Activated T-helper 17 cell treated with anti-CD3 and anti-CD28 coated beads, Interleukin-2, amount 50 U/mL, for 72 hours (primary cell): ENCODE results near the gene IZUMO2. TPM values are rescaled to one million over a fixed set of nuclear protein-coding genes. Genes with fewer than 3 reads are reported as not detected.

ENCODE experiments used
- ATAC-seq: fragments of 150-1000 bp; cut with Tn5 transposase; replicated peaks from 2 replicates; pipeline ENCODE4 v1.10.0; 2021; ENCODE audit warnings: mild to moderate bottlenecking, moderate library complexity
- H3K27ac Mint-ChIP-seq: one replicate; pipeline ENCODE4 v1.8.0; 2022; ENCODE audit warnings: mixed read lengths
- H3K27me3 Mint-ChIP-seq: one replicate; pipeline ENCODE4 v1.8.0; 2022; ENCODE audit warnings: mixed read lengths
- H3K36me3 Mint-ChIP-seq: one replicate; pipeline ENCODE4 v1.8.0; 2022; ENCODE audit warnings: low read depth, mild to moderate bottlenecking, mixed read lengths
- H3K4me1 Mint-ChIP-seq: one replicate; pipeline ENCODE4 v1.8.0; 2022; ENCODE audit warnings: mixed read lengths
- H3K4me3 Mint-ChIP-seq: one replicate; pipeline ENCODE4 v1.8.0; 2022; ENCODE audit warnings: mild to moderate bottlenecking, mixed read lengths
- H3K9me3 Mint-ChIP-seq: one replicate; pipeline ENCODE4 v1.8.0; 2022; ENCODE audit warnings: mixed read lengths
- total RNA-seq, 2 donors: library from RNA; stranded (reverse); gene quantifications; one replicate each; pipeline ENCODE4 v1.2.3, GENCODE V29; 2022

The IZUMO2 gene
- total RNA-seq, 2 donors from 2014 or later = not detected

DNA sequence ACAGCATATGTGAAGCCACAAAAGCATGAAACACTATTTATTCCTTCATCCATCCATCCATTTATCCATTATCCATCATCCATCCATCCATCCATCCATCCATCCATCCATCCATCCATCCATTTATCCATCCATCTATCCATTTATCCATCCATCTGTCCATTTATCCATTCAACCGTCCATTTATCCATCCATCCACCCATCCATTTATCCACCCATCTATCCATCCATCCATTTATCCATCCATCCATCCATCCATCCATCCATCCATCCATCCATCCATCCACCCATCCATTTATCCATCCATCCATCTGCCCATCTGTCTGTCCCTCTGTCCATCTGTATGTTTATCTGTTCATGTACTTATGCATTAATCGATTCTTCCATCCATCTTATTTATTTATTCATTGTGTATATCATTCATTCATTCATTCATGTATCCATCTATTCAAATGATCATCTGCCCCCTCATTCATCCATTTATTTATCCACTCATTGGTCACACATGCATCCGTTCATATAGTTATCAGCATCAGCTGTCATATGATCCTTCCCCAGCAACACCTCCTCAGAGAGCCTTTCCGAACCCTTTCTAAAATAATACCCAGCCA is 33.3 kb upstream of the IZUMO2 start:
- no peaks in the 10 kb centered on the region for H3K36me3 Mint-ChIP-seq
- ATAC-seq = no peak
- peaks cover 42% of the 10 kb centered on the region for H3K27me3 Mint-ChIP-seq
- H3K27ac Mint-ChIP-seq = no peak overlapping the region
- no peaks in the 10 kb centered on the region for H3K9me3 Mint-ChIP-seq
- no peaks in the 10 kb centered on the region for H3K4me1 Mint-ChIP-seq
- H3K4me3 Mint-ChIP-seq = no peak overlapping the region

GRCh38 chr19:50195224-50195623 is 32.1 kb upstream of the IZUMO2 start:
- Mint-ChIP-seq H3K9me3 (no peaks in the 10 kb centered on the region), H3K27me3 (peaks cover 42% of the 10 kb centered on the region), H3K36me3 (no peaks in the 10 kb centered on the region), H3K4me1 (no peaks in the 10 kb centered on the region), H3K27ac (no peak overlapping the region), H3K4me3 (no peak overlapping the region)
- ATAC-seq = no peak

DNA sequence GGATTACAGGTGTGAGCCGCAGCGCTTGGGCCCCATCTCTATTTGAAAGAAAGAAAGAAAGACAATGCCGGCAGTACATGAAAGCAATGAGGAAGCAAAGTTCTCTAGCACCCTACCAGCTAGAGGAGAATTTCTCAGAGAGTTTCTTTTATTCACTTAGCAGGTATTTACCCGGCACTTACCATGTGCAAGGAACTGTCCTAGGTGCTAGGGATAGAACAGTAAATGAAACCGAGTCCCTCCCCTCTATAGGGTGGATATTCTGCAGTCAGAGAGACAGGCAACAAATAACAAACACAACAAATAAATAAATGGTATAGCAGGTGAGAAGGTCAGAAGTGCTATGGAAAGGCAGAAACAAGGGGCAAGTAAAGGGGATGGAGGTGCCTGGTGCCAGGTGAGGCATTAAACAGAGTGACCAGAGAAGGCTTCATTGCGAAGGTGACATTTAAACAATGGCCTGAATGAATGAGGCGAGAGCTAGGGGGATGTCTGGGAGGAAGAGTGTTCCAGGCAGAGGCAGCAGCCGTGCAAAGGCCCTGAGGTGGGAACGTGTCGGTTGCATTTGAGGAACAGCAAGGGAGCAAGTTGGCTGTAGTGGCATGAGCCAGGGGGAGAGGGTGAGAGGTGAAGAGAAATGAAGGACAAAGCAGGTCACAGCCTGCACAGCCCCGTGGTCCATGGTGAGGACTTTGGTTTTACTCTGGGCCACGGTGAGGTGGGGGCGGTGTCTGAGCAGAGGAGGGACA is 29.6 kb upstream of the IZUMO2 start:
- Mint-ChIP-seq H3K4me1 (no peaks in the 10 kb centered on the region), H3K4me3 (no peak overlapping the region), H3K36me3 (no peaks in the 10 kb centered on the region), H3K27ac (no peak overlapping the region), H3K27me3 (peaks cover 45% of the 10 kb centered on the region), H3K9me3 (no peaks in the 10 kb centered on the region)
- ATAC-seq = no peak

DNA sequence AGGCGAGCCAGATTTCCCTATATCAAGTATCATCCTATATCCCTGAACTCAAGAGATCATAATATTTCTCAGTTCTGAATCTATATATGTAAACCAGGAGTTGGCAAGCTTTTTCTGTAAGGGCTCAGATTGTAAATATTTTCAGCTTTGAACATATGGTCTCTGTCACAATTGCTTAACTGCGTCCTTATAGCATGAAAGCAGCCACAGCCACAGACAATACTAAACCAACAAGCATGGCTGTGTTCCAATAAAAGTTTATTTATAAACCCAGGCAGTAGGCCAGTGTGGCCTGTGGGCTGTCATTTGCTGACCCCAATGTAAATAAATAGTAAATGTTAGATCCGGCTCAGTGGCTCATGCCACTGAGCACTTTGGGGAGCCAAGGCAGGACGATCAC is 28.1 kb upstream of the IZUMO2 start:
- no peak for ATAC-seq
- no peak overlapping the region for H3K27ac Mint-ChIP-seq
- no peaks in the 10 kb centered on the region for H3K4me1 Mint-ChIP-seq
- H3K27me3 Mint-ChIP-seq = peaks cover 33% of the 10 kb centered on the region
- no peaks in the 10 kb centered on the region for H3K9me3 Mint-ChIP-seq
- H3K36me3 Mint-ChIP-seq = no peaks in the 10 kb centered on the region
- H3K4me3 Mint-ChIP-seq = no peak overlapping the region

GRCh38 chr19:50190439-50190891 is 27.4 kb upstream of the IZUMO2 start:
- Mint-ChIP-seq H3K9me3 (no peaks in the 10 kb centered on the region), H3K27me3 (peaks cover 27% of the 10 kb centered on the region), H3K27ac (no peak overlapping the region), H3K4me3 (no peak overlapping the region), H3K4me1 (no peaks in the 10 kb centered on the region), H3K36me3 (no peaks in the 10 kb centered on the region)
- no peak for ATAC-seq

GRCh38 chr19:50189331-50189730 is 26.2 kb upstream of the IZUMO2 start:
- Mint-ChIP-seq H3K4me3 (no peak overlapping the region), H3K36me3 (no peaks in the 10 kb centered on the region), H3K9me3 (no peaks in the 10 kb centered on the region), H3K4me1 (no peaks in the 10 kb centered on the region), H3K27ac (no peak overlapping the region), H3K27me3 (peaks cover 24% of the 10 kb centered on the region)
- ATAC-seq = no peak

DNA sequence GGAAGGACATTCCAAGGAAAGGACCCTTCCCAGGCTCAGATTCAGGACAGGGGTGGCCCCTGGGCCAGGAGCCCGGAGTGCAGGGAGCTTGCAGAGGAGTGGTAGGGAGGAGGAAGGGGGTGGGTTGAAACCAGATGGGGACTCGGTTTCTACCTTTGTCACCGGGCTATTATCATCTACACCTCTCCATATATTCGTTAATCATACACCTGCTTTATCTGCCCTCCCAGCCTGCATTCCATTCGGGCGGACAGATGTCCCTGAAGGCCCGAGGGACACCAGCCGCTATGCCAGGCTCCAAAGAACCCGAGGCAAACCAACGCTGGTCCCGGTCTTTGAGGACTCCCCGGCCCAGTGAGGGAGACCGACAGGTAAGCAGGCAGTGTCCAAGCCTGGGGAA is 24.9 kb upstream of the IZUMO2 start:
- Mint-ChIP-seq H3K36me3 (no peaks in the 10 kb centered on the region), H3K27me3 (peaks cover 21% of the 10 kb centered on the region), H3K9me3 (no peaks in the 10 kb centered on the region), H3K4me3 (no peak overlapping the region), H3K27ac (no peak overlapping the region), H3K4me1 (no peaks in the 10 kb centered on the region)
- no peak for ATAC-seq

DNA sequence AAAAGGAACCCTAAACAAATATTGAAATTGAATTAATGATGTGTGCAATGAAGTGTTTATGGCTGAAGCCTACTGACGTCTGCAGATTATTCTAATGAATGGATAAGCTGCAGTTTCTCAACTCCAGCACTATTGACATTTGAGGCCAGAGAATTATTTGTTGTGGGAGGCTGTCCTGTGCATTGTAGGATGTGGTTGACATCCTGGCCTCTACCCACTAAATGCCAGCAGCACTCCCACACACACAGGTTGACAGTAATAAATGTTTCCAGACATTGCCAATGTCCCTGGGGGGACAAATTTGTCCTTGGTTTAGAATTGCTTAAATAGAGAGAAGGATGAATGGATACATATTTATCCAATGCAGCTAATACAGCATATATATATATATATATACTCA is 21.1 kb upstream of the IZUMO2 start:
- H3K36me3 Mint-ChIP-seq = no peaks in the 10 kb centered on the region
- no peak overlapping the region for H3K27ac Mint-ChIP-seq
- no peaks in the 10 kb centered on the region for H3K4me1 Mint-ChIP-seq
- H3K4me3 Mint-ChIP-seq = no peak overlapping the region
- ATAC-seq = no peak
- no peaks in the 10 kb centered on the region for H3K9me3 Mint-ChIP-seq
- H3K27me3 Mint-ChIP-seq = peaks cover 8% of the 10 kb centered on the region

DNA sequence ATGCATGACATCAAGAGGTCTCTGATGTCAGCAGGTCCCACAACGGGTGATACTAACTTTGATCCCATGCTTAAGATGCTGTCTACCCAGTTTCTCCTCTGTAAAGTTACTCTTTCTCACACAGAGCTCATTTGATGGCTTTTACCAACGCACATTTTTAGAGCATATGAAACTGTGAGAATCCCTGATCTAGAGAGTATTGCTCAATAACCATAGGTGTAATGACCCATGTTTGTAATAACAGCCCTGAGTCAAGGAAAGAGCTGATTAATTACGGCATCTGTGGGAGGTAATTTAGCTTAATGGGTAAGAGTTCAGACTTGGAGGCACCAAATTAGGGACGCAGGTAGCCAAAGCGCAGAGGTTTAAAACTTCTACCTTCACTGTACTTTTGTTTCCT is 18.0 kb upstream of the IZUMO2 start:
- H3K4me1 Mint-ChIP-seq = no peaks in the 10 kb centered on the region
- H3K27me3 Mint-ChIP-seq = peaks cover 5% of the 10 kb centered on the region
- no peaks in the 10 kb centered on the region for H3K36me3 Mint-ChIP-seq
- H3K27ac Mint-ChIP-seq = no peak overlapping the region
- no peaks in the 10 kb centered on the region for H3K9me3 Mint-ChIP-seq
- ATAC-seq = no peak
- no peak overlapping the region for H3K4me3 Mint-ChIP-seq

DNA sequence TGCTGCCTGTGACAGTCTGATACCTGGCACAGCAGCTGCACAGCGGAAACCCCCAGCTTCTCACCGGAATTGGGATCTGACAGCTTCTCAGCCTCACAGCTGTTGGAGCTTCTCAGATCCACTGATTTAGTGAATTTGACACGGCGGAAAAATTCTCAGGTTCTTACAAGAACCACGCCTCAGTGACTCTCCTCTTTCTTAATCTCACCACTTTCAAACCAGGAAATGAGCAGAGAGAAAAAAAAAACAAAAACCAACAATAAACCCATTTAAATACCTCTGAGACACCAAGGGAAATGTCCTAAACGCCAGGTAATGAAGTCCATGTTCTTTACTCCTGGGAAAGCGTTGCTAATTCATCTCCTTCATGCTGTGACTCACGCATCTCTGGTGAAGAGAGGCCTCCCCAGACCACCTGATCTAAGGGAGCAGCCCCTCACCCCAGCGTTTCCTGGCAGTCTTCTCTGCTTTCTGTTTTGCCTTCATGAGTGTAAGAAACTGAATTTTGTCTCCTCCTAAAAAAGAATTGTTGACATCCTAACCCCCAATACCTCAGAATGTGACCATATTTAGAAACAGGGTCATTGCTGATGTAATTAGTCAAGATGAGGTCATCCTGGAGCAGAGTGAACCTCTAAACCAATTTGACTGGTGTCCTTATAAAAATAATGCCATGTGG is 15.9 kb upstream of the IZUMO2 start:
- no peaks in the 10 kb centered on the region for H3K36me3 Mint-ChIP-seq
- no peak for ATAC-seq
- no peak overlapping the region for H3K4me3 Mint-ChIP-seq
- H3K4me1 Mint-ChIP-seq = no peaks in the 10 kb centered on the region
- H3K27ac Mint-ChIP-seq = no peak overlapping the region
- peaks cover 11% of the 10 kb centered on the region for H3K27me3 Mint-ChIP-seq
- no peaks in the 10 kb centered on the region for H3K9me3 Mint-ChIP-seq

- no peaks in the 10 kb centered on the region for H3K4me1 Mint-ChIP-seq
- H3K9me3 Mint-ChIP-seq = no peaks in the 10 kb centered on the region
- no peak for ATAC-seq
- H3K27me3 Mint-ChIP-seq = peaks cover 13% of the 10 kb centered on the region
- H3K36me3 Mint-ChIP-seq = no peaks in the 10 kb centered on the region
- H3K4me3 Mint-ChIP-seq = no peak overlapping the region
- H3K27ac Mint-ChIP-seq = no peak overlapping the region
These were observed 15.2 kb upstream of the IZUMO2 start for GRCh38 chr19:50178320-50178719.

DNA sequence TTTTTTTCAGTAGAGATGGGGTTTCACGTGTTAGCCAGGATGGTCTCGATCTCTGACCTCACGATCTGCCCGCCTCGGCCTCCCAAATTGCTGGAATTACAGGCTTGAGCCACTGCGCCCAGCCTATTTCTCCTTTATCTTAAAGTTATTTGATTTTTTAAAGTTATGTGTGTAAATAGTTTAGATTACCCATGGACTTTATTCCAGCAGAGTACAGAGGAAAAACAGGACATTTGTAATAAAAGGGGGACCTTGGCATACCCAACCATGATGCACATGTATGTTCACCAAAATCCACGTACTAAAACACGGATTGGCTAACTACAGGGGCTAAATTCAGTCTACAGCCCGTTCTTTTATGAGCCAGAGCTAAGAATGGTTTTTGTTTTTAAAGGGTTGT is 13.7 kb upstream of the IZUMO2 start:
- H3K4me3 Mint-ChIP-seq = no peak overlapping the region
- H3K27me3 Mint-ChIP-seq = peaks cover 14% of the 10 kb centered on the region
- H3K4me1 Mint-ChIP-seq = no peaks in the 10 kb centered on the region
- ATAC-seq = no peak
- no peaks in the 10 kb centered on the region for H3K36me3 Mint-ChIP-seq
- H3K9me3 Mint-ChIP-seq = no peaks in the 10 kb centered on the region
- H3K27ac Mint-ChIP-seq = no peak overlapping the region

- H3K36me3 Mint-ChIP-seq = no peaks in the 10 kb centered on the region
- H3K4me1 Mint-ChIP-seq = no peaks in the 10 kb centered on the region
- H3K27ac Mint-ChIP-seq = no peak overlapping the region
- ATAC-seq = no peak
- H3K4me3 Mint-ChIP-seq = no peak overlapping the region
- no peaks in the 10 kb centered on the region for H3K9me3 Mint-ChIP-seq
- H3K27me3 Mint-ChIP-seq = peaks cover 14% of the 10 kb centered on the region
These were observed 12.8 kb upstream of the IZUMO2 start for GRCh38 chr19:50175924-50176323.

- no peaks in the 10 kb centered on the region for H3K9me3 Mint-ChIP-seq
- no peaks in the 10 kb centered on the region for H3K4me1 Mint-ChIP-seq
- ATAC-seq = no peak
- H3K27me3 Mint-ChIP-seq = peaks cover 13% of the 10 kb centered on the region
- no peak overlapping the region for H3K27ac Mint-ChIP-seq
- no peak overlapping the region for H3K4me3 Mint-ChIP-seq
- H3K36me3 Mint-ChIP-seq = no peaks in the 10 kb centered on the region
These were observed 11.2 kb upstream of the IZUMO2 start for GRCh38 chr19:50174100-50174793.
